Loucy (cell line): ENCODE results near the gene SLC6A12.

Experiments used
- H2AFZ ChIP-seq: fragments of 200-600 bp; sonication (generic); 2 replicates; pipeline ENCODE4 v1.6.0; 2016; ENCODE audit warnings: antibody characterized with exemption, mild to moderate bottlenecking, low read length, moderate library complexity
- H3F3A ChIP-seq: fragments of 200-600 bp; 2 replicates; pipeline ENCODE4 v1.6.0; 2016; ENCODE audit warnings: antibody characterized with exemption, low read depth, mild to moderate bottlenecking
- H3K27me3 ChIP-seq: fragments of 200-600 bp; sonication (generic); 2 replicates; pipeline ENCODE4 v1.6.1; 2014; ENCODE audit warnings: low read length, mild to moderate bottlenecking; ENCODE audit not compliant: insufficient read depth, poor library complexity, severe bottlenecking
- H3K36me3 ChIP-seq: fragments of 200-600 bp; sonication (generic); 2 replicates; pipeline ENCODE4 v1.6.1; 2016; ENCODE audit warnings: low read length; ENCODE audit not compliant: insufficient read depth
- H3K4me1 ChIP-seq: fragments of 200-600 bp; sonication (generic); 2 replicates; pipeline ENCODE4 v1.5.1; 2014; ENCODE audit warnings: low read length, mild to moderate bottlenecking; ENCODE audit not compliant: insufficient read depth, poor library complexity, severe bottlenecking
- H3K4me2 ChIP-seq: fragments of 200-600 bp; sonication (generic); 2 replicates; pipeline ENCODE4 v1.6.0; 2014; ENCODE audit warnings: antibody characterized with exemption, low read length, low read depth, mild to moderate bottlenecking; ENCODE audit not compliant: poor library complexity, severe bottlenecking
- H3K4me3 ChIP-seq: fragments of 200-600 bp; sonication (generic); 2 replicates; pipeline ENCODE4 v1.5.1; 2014; ENCODE audit warnings: low read length, mild to moderate bottlenecking, mixed read lengths; ENCODE audit not compliant: poor library complexity, severe bottlenecking
- H3K79me2 ChIP-seq: fragments of 200-600 bp; sonication (generic); 2 replicates; pipeline ENCODE4 v1.6.1; 2014; ENCODE audit warnings: low read length; ENCODE audit not compliant: insufficient read depth
- H3K9ac ChIP-seq: fragments of 200-600 bp; sonication (generic); 2 replicates; pipeline ENCODE4 v1.6.0; 2014; ENCODE audit warnings: mild to moderate bottlenecking, low read depth, low read length, moderate library complexity; ENCODE audit not compliant: poor library complexity, severe bottlenecking
- H3K9me2 ChIP-seq: fragments of 200-600 bp; sonication (generic); replicated peaks from 2 replicates; pipeline ENCODE4 v1.6.1; 2016; ENCODE audit warnings: low read depth, low read length, mixed read lengths
- H3K9me3 ChIP-seq: fragments of 200-600 bp; sonication (generic); 2 replicates; pipeline ENCODE4 v1.6.1; 2014; ENCODE audit warnings: mild to moderate bottlenecking, antibody characterized with exemption, low read length, low read depth; ENCODE audit not compliant: insufficient read depth
- H4K20me1 ChIP-seq: fragments of 200-600 bp; sonication (generic); 2 replicates; pipeline ENCODE4 v1.6.0; 2014; ENCODE audit warnings: antibody characterized with exemption, low read length, mild to moderate bottlenecking; ENCODE audit not compliant: insufficient read depth, poor library complexity, severe bottlenecking
- EZH2phosphoT487 ChIP-seq: fragments of 200-600 bp; IDR thresholded peaks from 2 replicates; pipeline ENCODE4 v1.6.1; 2018; ENCODE audit warnings: antibody characterized with exemption, mild to moderate bottlenecking, moderate library complexity, borderline replicate concordance
- TF ChIP-seq, protein P1 (sequence below): fragments of 200-600 bp; sonication (generic); conservative IDR thresholded peaks from 2 replicates; pipeline ENCODE4 v1.5.1; 2014; ENCODE audit warnings: mild to moderate bottlenecking, antibody characterized with exemption, low read length

SLC6A12 gene

DNA sequence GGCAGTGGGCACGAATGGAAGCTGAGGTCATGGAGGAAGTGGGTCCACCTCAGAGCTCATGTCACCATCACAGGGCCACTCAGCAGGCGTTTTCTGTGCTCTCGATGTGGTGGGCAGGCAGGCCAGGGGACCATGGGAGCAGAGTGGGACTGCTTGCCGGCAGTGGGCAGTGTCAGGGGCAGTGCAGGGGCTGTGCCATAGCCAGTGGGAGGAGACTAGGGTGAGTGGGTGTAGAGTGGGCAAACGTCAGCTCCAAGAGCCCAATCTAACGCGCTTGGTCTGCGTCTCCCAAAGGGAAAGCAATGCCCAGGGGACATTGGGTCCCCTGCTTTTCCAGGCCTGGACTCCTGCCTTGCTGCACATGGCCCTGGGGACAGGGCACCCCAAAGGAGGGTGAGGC is 58.3 kb downstream of the SLC6A12 start:
- H3K79me2 ChIP-seq = no peaks in the 10 kb centered on the region
- no peaks in the 10 kb centered on the region for H4K20me1 ChIP-seq
- no peaks in the 10 kb centered on the region for H3K9me3 ChIP-seq
- no peak overlapping the region for H3K9ac ChIP-seq
- no peak overlapping the region for H3K4me3 ChIP-seq
- H3K36me3 ChIP-seq = no peaks in the 10 kb centered on the region
- no peak overlapping the region for H2AFZ ChIP-seq
- no peaks in the 10 kb centered on the region for H3F3A ChIP-seq
- no peak overlapping the region for H3K4me2 ChIP-seq
- TF ChIP-seq, protein P1, sequence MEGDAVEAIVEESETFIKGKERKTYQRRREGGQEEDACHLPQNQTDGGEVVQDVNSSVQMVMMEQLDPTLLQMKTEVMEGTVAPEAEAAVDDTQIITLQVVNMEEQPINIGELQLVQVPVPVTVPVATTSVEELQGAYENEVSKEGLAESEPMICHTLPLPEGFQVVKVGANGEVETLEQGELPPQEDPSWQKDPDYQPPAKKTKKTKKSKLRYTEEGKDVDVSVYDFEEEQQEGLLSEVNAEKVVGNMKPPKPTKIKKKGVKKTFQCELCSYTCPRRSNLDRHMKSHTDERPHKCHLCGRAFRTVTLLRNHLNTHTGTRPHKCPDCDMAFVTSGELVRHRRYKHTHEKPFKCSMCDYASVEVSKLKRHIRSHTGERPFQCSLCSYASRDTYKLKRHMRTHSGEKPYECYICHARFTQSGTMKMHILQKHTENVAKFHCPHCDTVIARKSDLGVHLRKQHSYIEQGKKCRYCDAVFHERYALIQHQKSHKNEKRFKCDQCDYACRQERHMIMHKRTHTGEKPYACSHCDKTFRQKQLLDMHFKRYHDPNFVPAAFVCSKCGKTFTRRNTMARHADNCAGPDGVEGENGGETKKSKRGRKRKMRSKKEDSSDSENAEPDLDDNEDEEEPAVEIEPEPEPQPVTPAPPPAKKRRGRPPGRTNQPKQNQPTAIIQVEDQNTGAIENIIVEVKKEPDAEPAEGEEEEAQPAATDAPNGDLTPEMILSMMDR = no peak
- TF ChIP-seq EZH2phosphoT487 = no peak
- H3K9me2 ChIP-seq = no peaks in the 10 kb centered on the region
- peaks cover 30% of the 10 kb centered on the region for H3K4me1 ChIP-seq
- no peaks in the 10 kb centered on the region for H3K27me3 ChIP-seq

DNA sequence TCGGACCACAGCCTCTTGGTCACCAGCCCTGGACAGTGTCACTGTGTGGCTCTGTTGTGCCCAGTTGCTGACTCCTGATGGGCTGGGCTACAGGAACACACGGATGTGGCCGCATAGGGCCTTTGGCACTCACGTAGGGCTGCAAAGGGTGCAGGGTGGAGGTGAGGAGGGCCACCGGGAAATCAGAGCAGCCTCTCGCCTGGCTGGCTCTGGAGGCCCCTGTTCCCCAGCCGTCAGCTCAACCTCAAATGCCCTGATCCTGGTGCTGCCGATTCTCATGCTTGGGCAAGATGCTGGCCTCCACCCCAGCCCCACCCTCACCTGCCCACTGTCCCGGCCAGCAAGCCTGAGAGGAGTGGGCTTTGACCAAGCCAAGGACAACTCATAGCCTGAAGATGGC is 59.0 kb downstream of the SLC6A12 start:
- H3K4me3 ChIP-seq = no peak overlapping the region

DNA sequence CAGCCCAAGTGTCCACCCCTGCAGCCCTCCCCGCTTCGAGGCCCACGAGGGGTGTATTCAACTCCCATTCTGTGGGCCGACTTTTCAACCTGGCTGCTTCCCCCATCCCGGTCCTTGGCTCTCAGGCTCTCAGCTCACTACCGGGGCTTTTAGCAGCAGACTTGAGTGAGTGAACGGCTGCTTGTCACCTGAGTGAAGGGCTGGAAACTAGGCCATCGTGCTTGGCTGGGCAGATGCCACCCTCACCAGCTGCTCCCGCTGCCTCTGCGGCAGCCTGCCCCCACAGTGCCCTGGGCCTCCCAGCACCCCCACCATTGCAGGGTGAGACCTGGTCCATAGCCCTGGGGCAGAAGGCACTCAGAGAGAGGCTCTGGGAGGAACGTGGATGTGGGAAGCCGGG is 59.9 kb downstream of the SLC6A12 start:
- no peaks in the 10 kb centered on the region for H3K79me2 ChIP-seq
- no peaks in the 10 kb centered on the region for H4K20me1 ChIP-seq
- H3F3A ChIP-seq = no peaks in the 10 kb centered on the region
- H2AFZ ChIP-seq = no peak overlapping the region
- no peaks in the 10 kb centered on the region for H3K9me3 ChIP-seq
- H3K4me2 ChIP-seq = peak overlapping the region; percentile 19
- H3K27me3 ChIP-seq = no peaks in the 10 kb centered on the region
- TF ChIP-seq, protein P1 = no peak
- TF ChIP-seq EZH2phosphoT487 = no peak
- H3K36me3 ChIP-seq = no peaks in the 10 kb centered on the region
- H3K9ac ChIP-seq = peak overlapping the region; percentile 37
- H3K4me1 ChIP-seq = peaks cover 30% of the 10 kb centered on the region
- no peaks in the 10 kb centered on the region for H3K9me2 ChIP-seq
- H3K4me3 ChIP-seq = no peak overlapping the region

More for the DNA sequence above, 59.0 kb downstream of the SLC6A12 start:
- Histone ChIP-seq H3K36me3 (no peaks in the 10 kb centered on the region), H3K9me2 (no peaks in the 10 kb centered on the region), H3K79me2 (no peaks in the 10 kb centered on the region), H2AFZ (no peak overlapping the region), H3F3A (no peaks in the 10 kb centered on the region), H3K9ac (no peak overlapping the region), H3K4me1 (peaks cover 30% of the 10 kb centered on the region), H4K20me1 (no peaks in the 10 kb centered on the region), H3K9me3 (no peaks in the 10 kb centered on the region), H3K27me3 (no peaks in the 10 kb centered on the region), H3K4me2 (no peak overlapping the region)
- TF ChIP-seq, protein P1 = no peak
